Type B pancreatic cell (in vitro differentiated cells): ENCODE results near the gene SUPT6H. TPM values are rescaled to one million over a fixed set of nuclear protein-coding genes. Genes with fewer than 3 reads are reported as not detected.

Experiments
- DNase-seq: peaks from one replicate; pipeline ENCODE4 v3.0.0; 2021; ENCODE audit warnings: mixed read lengths; ENCODE audit not compliant: unreplicated experiment; ENCODE audit errors: extremely low spot score
- H3K27ac Mint-ChIP-seq: 2 replicates; pipeline ENCODE4 v1.8.0; 2021; ENCODE audit warnings: mild to moderate bottlenecking, mixed read lengths
- H3K27me3 Mint-ChIP-seq: 2 replicates; pipeline ENCODE4 v1.8.0; 2021; ENCODE audit warnings: mixed read lengths
- H3K36me3 Mint-ChIP-seq: 2 replicates; pipeline ENCODE4 v1.8.0; 2021; ENCODE audit warnings: mixed read lengths
- H3K4me1 Mint-ChIP-seq: one replicate; pipeline ENCODE4 v1.8.0; 2021; ENCODE audit warnings: mixed read lengths; ENCODE audit not compliant: unreplicated experiment
- H3K4me3 Mint-ChIP-seq: 2 replicates; pipeline ENCODE4 v1.8.0; 2021; ENCODE audit warnings: mild to moderate bottlenecking, mixed read lengths
- H3K9me3 Mint-ChIP-seq: 2 replicates; pipeline ENCODE4 v1.8.0; 2021; ENCODE audit warnings: mixed read lengths
- total RNA-seq: library from RNA; stranded (reverse); gene quantifications from 2 replicates; pipeline ENCODE4 v1.2.1, GENCODE V29; 2021; ENCODE audit warnings: low replicate concordance
- TF ChIP-seq, protein P1 (sequence below): fragments of 200-600 bp; sonication (generic); conservative IDR thresholded peaks from 2 replicates; pipeline ENCODE4 v1.5.0; 2021; ENCODE audit warnings: antibody characterized with exemption, mild to moderate bottlenecking

Gene SUPT6H
- total RNA-seq, 1 donor from 2014 or later = 69.2 TPM

DNA sequence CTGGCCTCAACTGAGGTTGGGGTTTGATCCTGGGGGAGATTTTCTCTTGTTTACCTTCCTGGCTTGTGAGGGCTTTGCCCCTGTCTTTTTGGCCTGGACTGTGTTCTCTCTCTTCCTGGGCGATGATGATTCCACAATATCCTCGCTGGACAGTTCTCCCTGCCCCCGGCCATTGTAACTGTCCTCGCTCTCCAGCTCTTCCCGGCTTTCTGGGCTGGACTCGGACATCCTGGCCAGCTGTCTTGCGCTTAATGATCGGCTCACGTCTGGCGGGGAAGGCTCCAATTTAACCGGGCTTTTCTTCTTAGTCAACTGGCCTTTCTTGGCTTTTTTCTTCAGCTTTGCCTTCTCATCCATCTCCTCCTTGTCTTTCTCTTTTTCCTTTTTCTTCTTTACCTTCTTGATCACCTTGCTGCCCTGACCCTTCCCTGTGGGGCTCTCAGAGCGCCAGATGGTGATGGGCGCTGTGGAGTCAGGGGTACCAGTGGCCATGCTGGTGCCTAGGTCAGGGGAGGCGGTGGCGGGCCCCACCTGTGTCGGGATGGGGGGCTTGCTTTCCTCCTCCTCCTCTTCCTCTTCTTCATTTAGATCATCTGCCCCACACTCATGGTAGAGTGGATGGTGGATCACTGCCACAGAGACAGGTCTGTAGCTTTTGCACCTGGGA, 41.7 kb downstream of the SUPT6H start:
- H3K27me3 Mint-ChIP-seq = no peaks in the 10 kb centered on the region
- TF ChIP-seq, protein P1, sequence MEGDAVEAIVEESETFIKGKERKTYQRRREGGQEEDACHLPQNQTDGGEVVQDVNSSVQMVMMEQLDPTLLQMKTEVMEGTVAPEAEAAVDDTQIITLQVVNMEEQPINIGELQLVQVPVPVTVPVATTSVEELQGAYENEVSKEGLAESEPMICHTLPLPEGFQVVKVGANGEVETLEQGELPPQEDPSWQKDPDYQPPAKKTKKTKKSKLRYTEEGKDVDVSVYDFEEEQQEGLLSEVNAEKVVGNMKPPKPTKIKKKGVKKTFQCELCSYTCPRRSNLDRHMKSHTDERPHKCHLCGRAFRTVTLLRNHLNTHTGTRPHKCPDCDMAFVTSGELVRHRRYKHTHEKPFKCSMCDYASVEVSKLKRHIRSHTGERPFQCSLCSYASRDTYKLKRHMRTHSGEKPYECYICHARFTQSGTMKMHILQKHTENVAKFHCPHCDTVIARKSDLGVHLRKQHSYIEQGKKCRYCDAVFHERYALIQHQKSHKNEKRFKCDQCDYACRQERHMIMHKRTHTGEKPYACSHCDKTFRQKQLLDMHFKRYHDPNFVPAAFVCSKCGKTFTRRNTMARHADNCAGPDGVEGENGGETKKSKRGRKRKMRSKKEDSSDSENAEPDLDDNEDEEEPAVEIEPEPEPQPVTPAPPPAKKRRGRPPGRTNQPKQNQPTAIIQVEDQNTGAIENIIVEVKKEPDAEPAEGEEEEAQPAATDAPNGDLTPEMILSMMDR = no peak
- H3K4me3 Mint-ChIP-seq = no peak overlapping the region
- H3K4me1 Mint-ChIP-seq = peaks cover 12% of the 10 kb centered on the region
- H3K36me3 Mint-ChIP-seq = peaks cover 12% of the 10 kb centered on the region
- H3K27ac Mint-ChIP-seq = peak overlapping the region; percentile 59
- H3K9me3 Mint-ChIP-seq = no peaks in the 10 kb centered on the region
- DNase-seq = no peak

DNA sequence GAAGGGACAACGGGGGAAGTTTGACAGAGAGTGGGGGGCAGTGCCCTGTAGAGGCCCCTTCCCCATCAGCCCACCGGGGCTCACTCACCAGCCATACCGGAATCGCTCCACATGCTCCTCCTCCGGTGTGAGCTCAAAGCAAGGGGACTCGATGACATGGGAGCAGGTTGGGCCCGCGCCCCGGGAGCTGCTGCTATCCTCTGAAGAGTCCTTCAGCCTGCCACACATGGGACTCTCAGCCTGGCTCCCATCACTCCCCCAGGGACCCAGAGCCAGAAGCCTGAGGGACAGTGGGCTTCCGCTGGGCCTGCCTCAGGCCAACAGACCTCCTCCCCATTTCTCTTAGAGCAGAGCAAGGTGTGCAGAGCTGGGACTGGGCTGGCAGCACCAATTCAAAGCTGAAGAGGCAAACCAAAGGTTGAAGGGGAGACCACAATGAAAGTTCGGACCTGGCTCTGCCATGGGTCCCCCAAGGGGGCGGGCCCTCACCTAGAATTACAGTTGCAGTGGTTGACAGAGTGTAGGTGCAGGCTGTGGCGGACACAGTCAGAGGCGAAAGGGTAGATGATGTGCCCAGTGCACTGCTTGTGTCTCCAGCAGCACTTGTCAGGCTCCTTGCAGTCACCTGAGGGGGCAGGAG, 42.3 kb downstream of the SUPT6H start:
- TF ChIP-seq, protein P1 = no peak
- Mint-ChIP-seq H3K27me3 (no peaks in the 10 kb centered on the region), H3K36me3 (peaks cover 12% of the 10 kb centered on the region), H3K4me3 (no peak overlapping the region), H3K4me1 (peaks cover 12% of the 10 kb centered on the region), H3K9me3 (no peaks in the 10 kb centered on the region), H3K27ac (no peak overlapping the region)
- DNase-seq = no peak

DNA sequence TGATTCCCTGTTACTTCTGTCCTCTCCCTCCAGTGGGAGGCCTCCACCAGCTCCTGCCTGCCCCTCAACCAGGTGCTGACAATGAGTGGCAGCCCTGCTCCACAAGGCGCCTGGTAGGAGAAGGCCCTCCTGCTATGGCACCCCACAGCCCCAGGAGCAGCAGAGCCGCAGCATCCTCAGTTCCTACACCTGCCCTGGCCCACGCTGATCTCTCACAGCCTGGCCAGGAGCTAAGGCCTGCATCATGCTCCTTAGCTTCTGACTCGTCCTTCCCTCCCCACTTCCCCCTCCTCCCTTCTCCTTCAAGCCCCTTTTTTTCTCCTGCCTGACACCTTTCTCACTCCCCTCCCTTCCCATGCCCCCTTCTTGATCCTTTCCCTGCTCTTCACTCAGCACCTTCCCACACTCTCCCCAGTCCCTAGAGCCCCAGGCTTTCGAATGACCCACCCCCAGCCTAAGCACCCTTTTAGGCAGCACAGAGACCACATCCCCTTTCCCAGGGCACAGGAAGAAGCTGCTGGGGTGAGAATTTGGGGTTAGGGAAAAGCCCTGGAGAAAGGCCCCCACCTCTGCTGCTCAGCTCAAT, 43.2 kb downstream of the SUPT6H start:
- TF ChIP-seq, protein P1 = no peak
- no peak for DNase-seq
- H3K9me3 Mint-ChIP-seq = no peaks in the 10 kb centered on the region
- H3K4me1 Mint-ChIP-seq = peaks cover 12% of the 10 kb centered on the region
- H3K36me3 Mint-ChIP-seq = peaks cover 12% of the 10 kb centered on the region
- H3K27me3 Mint-ChIP-seq = no peaks in the 10 kb centered on the region
- no peak overlapping the region for H3K4me3 Mint-ChIP-seq
- H3K27ac Mint-ChIP-seq = no peak overlapping the region

DNA sequence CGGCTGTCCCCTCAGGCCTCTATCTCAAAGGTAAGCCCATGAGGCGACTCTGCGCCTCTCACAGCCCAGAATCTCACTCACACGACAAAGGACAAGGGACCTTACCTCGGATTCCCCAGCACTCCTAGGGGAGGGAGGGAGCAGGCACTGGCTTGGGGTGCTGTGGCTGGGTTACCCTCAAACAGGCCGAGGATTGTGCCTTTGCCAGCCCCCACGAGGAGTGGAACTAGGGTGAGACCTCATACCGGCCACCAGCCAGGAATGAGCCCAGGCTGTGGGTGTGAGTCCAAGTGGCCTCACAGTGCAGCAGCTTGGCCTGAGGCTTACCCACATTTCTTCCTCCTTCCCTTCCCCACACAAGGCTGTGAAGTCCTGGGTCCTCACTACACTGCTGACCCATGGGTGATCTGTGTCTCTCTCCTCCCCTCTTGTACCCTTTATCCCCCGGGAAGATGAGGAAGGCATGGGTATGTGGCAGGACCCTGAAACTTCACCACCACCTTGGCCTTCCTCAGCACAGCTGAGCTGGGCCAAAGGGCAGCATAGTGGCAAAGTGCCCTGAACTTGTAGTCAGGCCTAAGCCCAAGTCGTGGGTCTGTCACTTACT, 43.8 kb downstream of the SUPT6H start:
- no peaks in the 10 kb centered on the region for H3K27me3 Mint-ChIP-seq
- H3K27ac Mint-ChIP-seq = no peak overlapping the region
- TF ChIP-seq, protein P1 = no peak
- DNase-seq = no peak
- peaks cover 12% of the 10 kb centered on the region for H3K4me1 Mint-ChIP-seq
- no peak overlapping the region for H3K4me3 Mint-ChIP-seq
- H3K9me3 Mint-ChIP-seq = no peaks in the 10 kb centered on the region
- peaks cover 11% of the 10 kb centered on the region for H3K36me3 Mint-ChIP-seq

DNA sequence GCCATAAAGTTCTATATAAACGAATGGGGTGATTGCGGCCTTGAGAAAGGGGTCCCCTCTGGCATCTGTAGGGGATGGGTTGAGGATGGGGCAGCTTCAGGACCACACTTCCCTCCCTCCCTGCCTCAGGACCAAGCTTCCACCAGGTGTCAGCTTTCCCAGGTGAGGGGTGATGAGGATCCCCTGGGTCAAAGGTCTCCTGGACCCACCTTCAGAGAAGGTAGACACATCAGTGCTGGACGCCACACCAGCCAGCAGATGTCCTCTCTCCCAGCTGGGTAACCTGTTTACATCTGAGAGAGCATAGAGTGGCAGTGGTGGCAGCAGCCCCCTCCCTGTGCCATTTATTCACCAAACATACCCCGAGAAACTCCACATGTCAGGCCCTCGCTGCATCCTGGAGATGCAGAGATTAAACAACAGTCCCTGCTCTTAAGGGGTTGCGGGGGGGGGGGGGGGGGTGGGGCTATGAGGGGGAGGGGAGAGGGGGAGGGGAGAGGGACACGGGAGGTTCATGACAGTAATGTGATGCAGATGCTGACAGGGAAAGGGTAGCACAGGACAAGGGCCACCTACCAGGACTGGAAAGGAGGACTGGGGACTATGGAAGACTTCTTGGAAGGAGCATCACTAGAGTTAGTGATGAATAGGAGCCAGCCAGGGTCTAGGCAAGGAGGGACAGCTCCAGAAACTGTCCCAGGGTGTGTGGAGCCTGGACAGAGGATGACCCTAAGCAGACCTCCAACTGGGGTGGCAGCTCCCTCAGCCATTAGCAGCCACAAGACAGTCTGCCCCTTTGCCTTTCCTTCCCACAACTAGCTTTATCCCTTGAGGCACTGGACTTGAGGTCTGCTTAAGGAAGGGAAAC, 44.7 kb downstream of the SUPT6H start:
- Mint-ChIP-seq H3K9me3 (no peaks in the 10 kb centered on the region), H3K4me1 (peaks cover 13% of the 10 kb centered on the region), H3K36me3 (peaks cover 7% of the 10 kb centered on the region), H3K27me3 (no peaks in the 10 kb centered on the region), H3K27ac (no peak overlapping the region), H3K4me3 (no peak overlapping the region)
- DNase-seq = no peak
- TF ChIP-seq, protein P1 = no peak
